SHP77 (cell line): ENCODE measurements around the gene KASH5.
"Not testable (repeated sequence)": the region's sequence is repeated elsewhere in the genome, so short reads cannot be mapped to it uniquely, and the experiment has no call there.

Experiments
- DNase-seq, 2 experiments: peaks; one replicate each; lab custom pipeline; 2025; lab: John Stamatoyannopoulos, UW

The KASH5 gene

GRCh38 chr19:49362048-49362928, 25.8 kb upstream of the KASH5 start, which contains the start of gene TEAD2:
TEAD2 (minus strand) TSS chr19:49362416; CDS start chr19:49360075, 2,341 bp downstream.
- DNase-seq = no peak

DNA sequence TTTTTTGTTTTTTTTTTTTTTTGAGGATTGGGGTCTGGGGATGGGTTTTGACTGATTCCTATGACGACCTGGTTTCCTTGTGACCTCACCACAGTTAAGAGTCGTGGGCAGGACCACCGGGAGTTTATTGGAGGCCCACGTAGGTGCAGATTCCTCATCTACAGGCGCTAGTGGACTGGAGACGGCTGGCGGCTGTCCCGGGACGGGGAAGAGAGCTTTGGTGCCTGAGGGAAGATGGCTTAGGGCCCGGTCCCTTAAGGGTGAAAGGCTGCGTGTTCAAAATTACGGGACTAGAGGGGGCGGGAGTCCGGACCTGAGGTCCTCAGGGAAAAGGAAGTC, 25.2 kb upstream of the KASH5 start:
- DNase-seq = no peak

DNA sequence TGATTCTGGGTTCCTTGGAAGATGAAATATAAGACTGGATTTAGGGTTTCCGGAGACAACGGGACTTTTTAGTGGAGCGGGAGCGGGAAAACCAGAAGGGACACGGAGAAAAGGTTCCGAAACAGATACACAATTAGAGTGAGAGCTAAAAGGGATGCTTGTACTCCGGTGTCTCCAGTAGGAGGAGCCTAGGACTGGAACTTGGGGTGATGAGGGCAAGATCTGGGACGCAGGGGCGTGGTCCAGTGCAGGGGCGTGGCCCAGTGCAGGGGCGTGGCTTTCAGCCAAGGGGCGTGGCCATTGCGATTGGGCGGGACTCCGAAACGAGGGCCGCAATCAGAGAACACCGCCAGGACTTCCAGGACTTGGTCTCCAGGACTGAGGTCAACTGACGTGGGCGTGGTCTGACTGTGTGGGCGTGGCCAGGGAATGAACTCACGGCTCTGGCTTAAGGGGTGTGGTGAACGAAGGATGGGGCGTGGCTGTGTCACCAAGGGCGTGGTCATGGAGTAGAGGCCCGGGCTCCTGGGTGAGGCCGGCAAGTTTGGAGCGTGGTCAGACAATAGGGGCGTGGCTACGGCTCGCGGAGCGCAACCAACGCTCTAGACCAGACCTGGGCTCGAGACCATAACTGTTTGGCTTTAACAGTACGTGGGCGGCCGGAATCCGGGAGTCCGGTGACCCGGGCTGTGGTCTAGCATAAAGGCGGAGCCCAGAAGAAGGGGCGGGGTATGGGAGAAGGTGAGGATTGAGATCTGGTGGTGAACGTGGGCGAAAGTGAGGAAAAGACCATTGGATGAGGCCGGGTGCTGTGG, 24.6 kb upstream of the KASH5 start, which contains the start of gene DKKL1:
TSS of gene DKKL1 (plus strand) at position 610 of the 815 bp plus-strand sequence. CDS start at position 732, 122 bp downstream.
- DNase-seq = no peak

DNA sequence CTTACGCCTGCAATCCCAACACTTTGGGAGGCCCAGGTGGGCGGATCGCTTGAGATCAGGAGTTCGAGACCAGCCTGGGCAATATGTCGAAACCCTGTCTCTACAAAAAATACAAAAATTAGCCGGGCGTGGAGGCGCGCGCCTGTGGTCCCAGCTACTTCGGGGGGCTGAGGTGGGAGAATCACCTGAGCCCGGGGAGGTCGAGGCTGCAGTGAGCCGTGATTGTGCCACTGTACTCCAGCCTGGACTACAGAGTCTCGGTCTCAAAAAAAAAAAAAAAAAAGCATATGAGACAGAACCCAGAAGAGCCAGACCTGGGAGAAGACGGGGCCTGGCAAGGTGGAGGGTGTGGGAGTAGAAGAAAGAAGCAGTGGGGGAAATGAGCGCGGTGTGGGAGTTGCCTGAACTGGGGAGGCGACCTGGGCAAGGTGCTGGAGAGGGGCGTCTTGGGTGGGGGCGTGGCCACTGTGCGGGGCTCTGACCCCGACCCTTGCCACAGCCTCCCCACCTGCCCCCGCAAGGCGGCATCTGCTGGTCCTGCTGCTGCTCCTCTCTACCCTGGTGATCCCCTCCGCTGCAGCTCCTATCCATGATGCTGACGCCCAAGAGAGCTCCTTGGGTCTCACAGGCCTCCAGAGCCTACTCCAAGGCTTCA, 23.8 kb upstream of the KASH5 start:
- no peak for DNase-seq

- no peak for DNase-seq
Measured at GRCh38 chr19:49366110-49366509, 21.9 kb upstream of the KASH5 start.

- DNase-seq = no peak
Measured at GRCh38 chr19:49368711-49369358, 19.2 kb upstream of the KASH5 start.

DNA sequence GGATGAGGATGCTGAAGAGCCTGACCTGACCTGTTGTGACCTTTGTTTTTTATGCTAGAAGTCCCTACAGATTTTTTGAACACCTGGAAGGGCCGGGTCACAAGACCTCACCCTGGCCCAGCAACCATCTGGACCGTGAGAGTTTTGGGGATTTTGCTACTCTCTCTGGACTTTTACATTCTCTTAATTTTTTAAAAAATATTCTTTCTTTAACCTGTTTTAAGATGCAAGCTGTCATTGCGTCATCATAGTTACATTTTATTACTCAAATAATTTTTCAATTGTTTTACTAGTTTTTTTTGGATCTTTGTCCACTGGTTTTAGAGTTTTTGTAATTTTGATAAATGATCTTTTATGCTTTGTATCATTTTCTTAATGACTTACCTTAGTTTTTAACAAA, 16.9 kb upstream of the KASH5 start:
- DNase-seq = no peak

DNA sequence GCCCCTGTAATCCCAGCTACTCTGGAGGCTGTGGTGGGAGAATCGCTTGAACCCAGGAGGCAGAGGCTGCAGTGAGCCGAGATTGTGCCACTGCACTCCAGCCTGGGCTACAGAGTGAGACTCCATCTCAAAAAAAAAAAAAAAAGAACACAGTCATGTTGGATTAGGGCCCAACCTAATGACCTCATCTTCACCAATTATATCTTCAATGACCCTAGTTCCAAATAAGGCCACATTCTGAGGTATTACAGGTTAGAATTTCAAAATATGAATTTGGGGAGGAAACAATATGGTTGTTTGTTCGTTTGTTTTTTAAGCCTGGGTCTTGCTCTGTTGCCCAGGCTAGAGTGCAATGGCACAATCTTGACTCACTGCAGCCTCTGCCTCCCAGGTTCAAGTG, 14.9 kb upstream of the KASH5 start:
- DNase-seq = not testable (repeated sequence)

GRCh38 chr19:49374665-49375434, 13.2 kb upstream of the KASH5 start:
- no peak for DNase-seq

DNA sequence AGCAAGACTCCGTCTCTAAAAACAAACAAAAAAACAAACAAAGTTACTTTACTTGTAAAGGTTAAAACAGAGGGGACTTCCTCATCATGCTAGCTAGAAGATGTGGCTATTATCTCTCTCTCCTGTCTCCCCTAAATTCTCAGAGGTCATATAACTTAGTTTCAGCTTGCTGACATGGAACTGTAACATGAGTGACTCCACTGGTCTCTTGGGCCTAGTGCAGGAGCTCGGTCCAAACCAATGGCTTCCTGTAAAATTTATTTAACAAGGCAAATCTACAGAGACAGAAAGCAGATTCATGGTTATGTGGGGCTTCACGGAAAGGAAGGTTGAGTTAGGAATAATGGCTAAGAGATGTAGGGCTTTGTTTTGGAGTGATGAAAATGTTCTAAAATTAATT, 9.5 kb upstream of the KASH5 start:
- no peak for DNase-seq

GRCh38 chr19:49380391-49380790, 7.7 kb upstream of the KASH5 start:
- DNase-seq = no peak

DNA sequence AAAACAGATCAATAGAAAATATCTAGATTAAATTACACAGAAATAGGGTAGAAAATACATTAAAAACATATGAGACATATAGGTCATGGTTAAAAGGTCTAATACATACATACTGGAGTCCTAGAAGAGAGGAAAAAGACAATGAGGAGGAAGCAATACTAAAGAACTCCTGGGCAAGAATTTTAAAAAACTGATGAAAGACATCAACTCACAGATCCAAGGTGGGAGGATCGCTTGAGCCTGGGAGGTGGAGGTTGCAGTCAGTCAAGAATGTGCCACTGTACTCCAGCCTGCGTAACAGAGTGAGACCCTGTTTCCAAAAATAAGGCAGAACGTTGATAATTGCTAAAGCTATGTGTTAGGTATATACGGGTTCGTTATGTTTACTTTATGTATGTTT, 5.4 kb upstream of the KASH5 start:
- DNase-seq = no peak

DNA sequence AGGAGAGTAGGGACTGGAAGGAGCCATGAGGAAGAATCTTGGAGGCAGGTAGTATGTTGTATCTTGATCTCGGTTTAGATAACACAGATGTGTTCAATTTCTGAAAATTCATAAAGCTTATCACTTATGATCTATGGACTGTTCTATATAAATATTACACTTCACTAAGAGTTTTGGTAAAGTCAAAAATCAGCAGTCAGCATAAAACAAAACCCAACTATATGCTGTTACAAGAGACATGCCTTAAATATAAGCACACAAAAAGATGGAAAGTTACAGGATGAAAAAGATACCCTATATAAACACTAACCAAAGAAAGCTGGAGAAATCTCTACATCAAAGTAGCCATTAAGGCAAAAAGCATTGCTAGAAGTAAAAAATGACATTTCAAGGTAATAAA, 4.5 kb upstream of the KASH5 start:
- DNase-seq = no peak

GRCh38 chr19:49389406-49389805, 1.4 kb downstream of the KASH5 start:
- DNase-seq = no peak

GRCh38 chr19:49390131-49390928, 2.3 kb downstream of the KASH5 start:
- no peak for DNase-seq

DNA sequence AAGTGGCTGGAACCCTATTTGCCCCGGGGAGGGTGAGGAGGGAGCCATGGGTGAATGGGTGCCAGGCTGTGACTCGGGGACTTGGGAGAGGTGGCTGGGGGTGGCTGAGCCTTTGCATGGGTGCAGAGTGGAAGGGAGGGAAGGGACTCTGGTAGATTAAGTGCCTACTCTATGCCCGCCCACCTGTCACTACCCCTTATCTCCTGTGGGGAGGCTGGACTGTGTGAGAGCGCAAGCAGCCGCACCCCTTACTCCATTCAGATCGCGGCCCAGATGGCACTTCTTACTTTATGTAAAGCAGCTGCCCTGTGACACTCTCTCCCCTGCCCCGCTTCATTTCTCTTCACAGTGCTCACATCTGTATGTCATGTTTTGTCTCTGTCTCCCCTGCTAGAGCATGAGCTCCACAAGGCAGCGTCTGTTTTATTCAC, 2.9 kb downstream of the KASH5 start:
- DNase-seq = no peak

- peak; percentile 79 to 84 for DNase-seq
Measured at GRCh38 chr19:49391581-49392399, 3.7 kb downstream of the KASH5 start.

- DNase-seq = no peak
Measured at GRCh38 chr19:49393881-49394280, 5.8 kb downstream of the KASH5 start.
